Fibroblast of skin of right biceps (primary cell): ENCODE measurements around the gene PIK3R1.

ENCODE experiments used
- DNase-seq: peaks from one replicate; pipeline ENCODE4 v3.0.0-alpha.2; 2013

Gene PIK3R1

GRCh38 chr5:68252673-68253623, 37.4 kb downstream of the PIK3R1 start:
- DNase-seq = peak; percentile 71

GRCh38 chr5:68253624-68254585, 38.3 kb downstream of the PIK3R1 start:
- DNase-seq = peak; percentile 48

- no peak for DNase-seq
Measured at GRCh38 chr5:68254810-68255209, 39.3 kb downstream of the PIK3R1 start.

- peak; percentile 41 for DNase-seq
Measured at GRCh38 chr5:68255305-68256120, 40.0 kb downstream of the PIK3R1 start.

GRCh38 chr5:68257210-68257609, 41.7 kb downstream of the PIK3R1 start:
- DNase-seq = no peak

- no peak for DNase-seq
Measured at GRCh38 chr5:68258531-68258930, 43.0 kb downstream of the PIK3R1 start.

GRCh38 chr5:68259700-68260099, 44.1 kb downstream of the PIK3R1 start:
- DNase-seq = no peak

- DNase-seq = no peak
Measured at GRCh38 chr5:68260467-68260866, 44.9 kb downstream of the PIK3R1 start.

GRCh38 chr5:68261169-68261568, 45.6 kb downstream of the PIK3R1 start:
- DNase-seq = no peak

GRCh38 chr5:68261569-68262065, 46.1 kb downstream of the PIK3R1 start:
- DNase-seq = no peak

GRCh38 chr5:68264024-68264956, 48.7 kb downstream of the PIK3R1 start:
- peak; percentile 76 for DNase-seq

- no peak for DNase-seq
Measured at GRCh38 chr5:68265347-68265746, 49.8 kb downstream of the PIK3R1 start.

GRCh38 chr5:68265822-68266395, 50.4 kb downstream of the PIK3R1 start:
- DNase-seq = no peak

- DNase-seq = no peak
Measured at GRCh38 chr5:68266457-68266856, 50.9 kb downstream of the PIK3R1 start.

- no peak for DNase-seq
Measured at GRCh38 chr5:68267066-68267465, 51.5 kb downstream of the PIK3R1 start.

- no peak for DNase-seq
Measured at GRCh38 chr5:68268101-68268851, 52.7 kb downstream of the PIK3R1 start.

- DNase-seq = no peak
Measured at GRCh38 chr5:68268852-68269130, 53.2 kb downstream of the PIK3R1 start.

GRCh38 chr5:68269820-68270219, 54.3 kb downstream of the PIK3R1 start:
- DNase-seq = no peak

- DNase-seq = no peak
Measured at GRCh38 chr5:68270399-68270975, 54.9 kb downstream of the PIK3R1 start.

- DNase-seq = no peak
Measured at GRCh38 chr5:68271124-68271523, 55.6 kb downstream of the PIK3R1 start.
